ENCODE data around the gene MYCT1.
"Not testable (repeated sequence)": the region's sequence is repeated elsewhere in the genome, so short reads cannot be mapped to it uniquely, and the experiment has no call there.

MYCT1 gene

GRCh38 chr6:152697634-152698033 is at the start of gene MYCT1:
Gene MYCT1 (plus strand): TSS chr6:152697897. CDS start chr6:152697903, 6 bp downstream.
- H3K4me1 ChIP-seq (ENCODE audit: insufficient read depth, low read length), result no peaks in the 10 kb centered on the region
- no peaks in the 10 kb centered on the region for H3K27me3 ChIP-seq (ENCODE audit: insufficient read depth, low read length)
- H3K4me3 ChIP-seq (ENCODE audit: low read length), result no peak within 1 kb of the TSS
- H3K9me3 ChIP-seq (ENCODE audit: low read length), result no peaks in the 10 kb centered on the region
- H3K36me3 ChIP-seq (ENCODE audit: insufficient read depth, low read length), result no peaks in the 10 kb centered on the region
- no peak within 1 kb of the TSS for H2AFZ ChIP-seq (ENCODE audit: low read depth, low read length)

GRCh38 chr6:152648105-152648504 is 49.6 kb upstream of the MYCT1 start:
- no peaks in the 10 kb centered on the region for H3K4me1 ChIP-seq (ENCODE audit: insufficient read depth, low read length)
- H3K27me3 ChIP-seq (ENCODE audit: insufficient read depth, low read length), result peaks cover 4% of the 10 kb centered on the region
- H3K4me3 ChIP-seq (ENCODE audit: low read length), result no peak overlapping the region
- H3K36me3 ChIP-seq (ENCODE audit: insufficient read depth, low read length), result no peaks in the 10 kb centered on the region
- H3K9me3 ChIP-seq (ENCODE audit: low read length), result no peaks in the 10 kb centered on the region
- no peak overlapping the region for H2AFZ ChIP-seq (ENCODE audit: low read depth, low read length)

GRCh38 chr6:152651986-152652385 is 45.7 kb upstream of the MYCT1 start:
- Histone ChIP-seq H3K36me3 (ENCODE audit: insufficient read depth, low read length) (no peaks in the 10 kb centered on the region), H3K27me3 (ENCODE audit: insufficient read depth, low read length) (no peaks in the 10 kb centered on the region), H3K9me3 (ENCODE audit: low read length) (no peaks in the 10 kb centered on the region)

GRCh38 chr6:152661776-152662175 is 35.9 kb upstream of the MYCT1 start:
- Histone ChIP-seq H3K4me3 (ENCODE audit: low read length) (no peak overlapping the region), H2AFZ (ENCODE audit: low read depth, low read length) (no peak overlapping the region), H3K27me3 (ENCODE audit: insufficient read depth, low read length) (no peaks in the 10 kb centered on the region), H3K4me1 (ENCODE audit: insufficient read depth, low read length) (no peaks in the 10 kb centered on the region), H3K36me3 (ENCODE audit: insufficient read depth, low read length) (no peaks in the 10 kb centered on the region), H3K9me3 (ENCODE audit: low read length) (no peaks in the 10 kb centered on the region)

More at GRCh38 chr6:152651986-152652385, 45.7 kb upstream of the MYCT1 start:
- Histone ChIP-seq H3K4me3 (ENCODE audit: low read length) (no peak overlapping the region), H3K4me1 (ENCODE audit: insufficient read depth, low read length) (no peaks in the 10 kb centered on the region), H2AFZ (ENCODE audit: low read depth, low read length) (no peak overlapping the region)

- no peaks in the 10 kb centered on the region for H3K27me3 ChIP-seq (ENCODE audit: insufficient read depth, low read length)
- no peak overlapping the region for H2AFZ ChIP-seq (ENCODE audit: low read depth, low read length)
- H3K9me3 ChIP-seq (ENCODE audit: low read length), result peaks cover 1% of the 10 kb centered on the region
- H3K36me3 ChIP-seq (ENCODE audit: insufficient read depth, low read length), result no peaks in the 10 kb centered on the region
- H3K4me1 ChIP-seq (ENCODE audit: insufficient read depth, low read length), result no peaks in the 10 kb centered on the region
- no peak overlapping the region for H3K4me3 ChIP-seq (ENCODE audit: low read length)
Observed at GRCh38 chr6:152669895-152670294, 27.8 kb upstream of the MYCT1 start.

- Histone ChIP-seq H3K9me3 (ENCODE audit: low read length) (peaks cover 1% of the 10 kb centered on the region), H3K36me3 (ENCODE audit: insufficient read depth, low read length) (no peaks in the 10 kb centered on the region), H2AFZ (ENCODE audit: low read depth, low read length) (no peak overlapping the region), H3K4me1 (ENCODE audit: insufficient read depth, low read length) (no peaks in the 10 kb centered on the region), H3K4me3 (ENCODE audit: low read length) (no peak overlapping the region), H3K27me3 (ENCODE audit: insufficient read depth, low read length) (no peaks in the 10 kb centered on the region)
Observed at GRCh38 chr6:152671171-152671570, 26.5 kb upstream of the MYCT1 start.

- no peak overlapping the region for H2AFZ ChIP-seq (ENCODE audit: low read depth, low read length)
- no peak overlapping the region for H3K4me3 ChIP-seq (ENCODE audit: low read length)
- H3K36me3 ChIP-seq (ENCODE audit: insufficient read depth, low read length), result no peaks in the 10 kb centered on the region
- H3K4me1 ChIP-seq (ENCODE audit: insufficient read depth, low read length), result no peaks in the 10 kb centered on the region
- H3K27me3 ChIP-seq (ENCODE audit: insufficient read depth, low read length), result no peaks in the 10 kb centered on the region
- H3K9me3 ChIP-seq (ENCODE audit: low read length), result no peaks in the 10 kb centered on the region
Observed at GRCh38 chr6:152673236-152673635, 24.5 kb upstream of the MYCT1 start.

- H3K4me1 ChIP-seq (ENCODE audit: insufficient read depth, low read length), result no peaks in the 10 kb centered on the region
- no peaks in the 10 kb centered on the region for H3K9me3 ChIP-seq (ENCODE audit: low read length)
- no peaks in the 10 kb centered on the region for H3K27me3 ChIP-seq (ENCODE audit: insufficient read depth, low read length)
- no peaks in the 10 kb centered on the region for H3K36me3 ChIP-seq (ENCODE audit: insufficient read depth, low read length)
- no peak overlapping the region for H3K4me3 ChIP-seq (ENCODE audit: low read length)
- H2AFZ ChIP-seq (ENCODE audit: low read depth, low read length), result no peak overlapping the region
Observed at GRCh38 chr6:152680151-152680550, 17.5 kb upstream of the MYCT1 start.

- no peak overlapping the region for H2AFZ ChIP-seq (ENCODE audit: low read depth, low read length)
Observed at GRCh38 chr6:152680879-152681517, 16.7 kb upstream of the MYCT1 start.

GRCh38 chr6:152682141-152682540 is 15.6 kb upstream of the MYCT1 start:
- H3K4me3 ChIP-seq (ENCODE audit: low read length), result no peak overlapping the region
- H3K36me3 ChIP-seq (ENCODE audit: insufficient read depth, low read length), result no peaks in the 10 kb centered on the region
- no peak overlapping the region for H2AFZ ChIP-seq (ENCODE audit: low read depth, low read length)
- H3K27me3 ChIP-seq (ENCODE audit: insufficient read depth, low read length), result no peaks in the 10 kb centered on the region
- no peaks in the 10 kb centered on the region for H3K9me3 ChIP-seq (ENCODE audit: low read length)
- H3K4me1 ChIP-seq (ENCODE audit: insufficient read depth, low read length), result no peaks in the 10 kb centered on the region

More at GRCh38 chr6:152680879-152681517, 16.7 kb upstream of the MYCT1 start:
- no peaks in the 10 kb centered on the region for H3K4me1 ChIP-seq (ENCODE audit: insufficient read depth, low read length)
- no peaks in the 10 kb centered on the region for H3K9me3 ChIP-seq (ENCODE audit: low read length)
- no peaks in the 10 kb centered on the region for H3K36me3 ChIP-seq (ENCODE audit: insufficient read depth, low read length)
- no peak overlapping the region for H3K4me3 ChIP-seq (ENCODE audit: low read length)
- no peaks in the 10 kb centered on the region for H3K27me3 ChIP-seq (ENCODE audit: insufficient read depth, low read length)

- not testable (repeated sequence) for H3K4me1 ChIP-seq (ENCODE audit: insufficient read depth, low read length); H3K4me3 ChIP-seq (ENCODE audit: low read length); H3K27me3 ChIP-seq (ENCODE audit: insufficient read depth, low read length); H3K36me3 ChIP-seq (ENCODE audit: insufficient read depth, low read length); H3K9me3 ChIP-seq (ENCODE audit: low read length); H2AFZ ChIP-seq (ENCODE audit: low read depth, low read length)
Observed at GRCh38 chr6:152682935-152683334, 14.8 kb upstream of the MYCT1 start.

- Histone ChIP-seq H3K27me3 (ENCODE audit: insufficient read depth, low read length) (no peaks in the 10 kb centered on the region), H3K4me3 (ENCODE audit: low read length) (no peak overlapping the region), H3K9me3 (ENCODE audit: low read length) (no peaks in the 10 kb centered on the region)
Observed at GRCh38 chr6:152685819-152686218, 11.9 kb upstream of the MYCT1 start.

GRCh38 chr6:152695372-152696045 is 2.2 kb upstream of the MYCT1 start:
- H3K4me3 ChIP-seq (ENCODE audit: low read length), result no peak overlapping the region
- no peaks in the 10 kb centered on the region for H3K36me3 ChIP-seq (ENCODE audit: insufficient read depth, low read length)
- no peak overlapping the region for H2AFZ ChIP-seq (ENCODE audit: low read depth, low read length)
- no peaks in the 10 kb centered on the region for H3K9me3 ChIP-seq (ENCODE audit: low read length)
- H3K27me3 ChIP-seq (ENCODE audit: insufficient read depth, low read length), result no peaks in the 10 kb centered on the region
- H3K4me1 ChIP-seq (ENCODE audit: insufficient read depth, low read length), result no peaks in the 10 kb centered on the region

More at GRCh38 chr6:152685819-152686218, 11.9 kb upstream of the MYCT1 start:
- no peaks in the 10 kb centered on the region for H3K36me3 ChIP-seq (ENCODE audit: insufficient read depth, low read length)
- H3K4me1 ChIP-seq (ENCODE audit: insufficient read depth, low read length), result no peaks in the 10 kb centered on the region
- no peak overlapping the region for H2AFZ ChIP-seq (ENCODE audit: low read depth, low read length)
